Spinal cord (tissue), 10 donors: ENCODE results near the gene THSD4. TPM values are rescaled to one million over a fixed set of nuclear protein-coding genes. Genes with fewer than 3 reads are reported as not detected.

ENCODE experiments used
- DNase-seq, 6 donors: peaks; one replicate each; pipeline versions ENCODE4 v3.0.0 to v3.0.0-alpha.2; 2013 to 2015; ENCODE audit warnings: low spot score in 6 of 6, low read depth in 4 of 6
- H3K27ac ChIP-seq: one replicate; pipeline ENCODE4 v1.5.1; 2013; ENCODE audit warnings: low read depth, low read length, control low read depth
- H3K27me3 ChIP-seq: one replicate; pipeline ENCODE4 v1.6.1; 2013; ENCODE audit warnings: low read length; ENCODE audit not compliant: control insufficient read depth, insufficient read depth
- H3K36me3 ChIP-seq: one replicate; pipeline ENCODE4 v1.6.1; 2013; ENCODE audit warnings: low read length; ENCODE audit not compliant: control insufficient read depth, insufficient read depth
- H3K4me1 ChIP-seq: one replicate; pipeline ENCODE4 v1.6.1; 2013; ENCODE audit warnings: low read length; ENCODE audit not compliant: control insufficient read depth, insufficient read depth
- H3K4me3 ChIP-seq: one replicate; pipeline ENCODE4 v1.5.1; 2013; ENCODE audit warnings: low read depth, low read length, control low read depth
- H3K9me3 ChIP-seq: one replicate; pipeline ENCODE4 v1.6.1; 2013; ENCODE audit warnings: low read length; ENCODE audit not compliant: control insufficient read depth, insufficient read depth
- WGBS: methylation state at CpG from one replicate; pipeline ENCODE4 v1.1.5; 2013; ENCODE audit warnings: missing lambda C conversion rate; ENCODE audit not compliant: insufficient coverage; 5-methylcytosine and 5-hydroxymethylcytosine counted together
- polyA plus RNA-seq, 2 donors: library from polyadenylated mRNA; unstranded; fragments of 120-200 nt; gene quantifications; one replicate each; pipeline ENCODE4 v1.2.1, GENCODE V29; 2013; ENCODE audit not compliant: insufficient read length in 2 of 2
- total RNA-seq, 2 donors: library from RNA; depleted of rRNA in 1 of 2; stranded (reverse); fragments of 120-200 nt in 1 of 2; fragments of >200 nt in 1 of 2; gene quantifications; one replicate each; pipeline versions ENCODE4 v1.2.3 to v1.2.4, GENCODE V29; 2013 to 2014
- donor health status: healthy.

Gene THSD4
- total and polyA plus RNA-seq, 4 donors, result 18.2 to 127 (median 63.2) TPM

DNA sequence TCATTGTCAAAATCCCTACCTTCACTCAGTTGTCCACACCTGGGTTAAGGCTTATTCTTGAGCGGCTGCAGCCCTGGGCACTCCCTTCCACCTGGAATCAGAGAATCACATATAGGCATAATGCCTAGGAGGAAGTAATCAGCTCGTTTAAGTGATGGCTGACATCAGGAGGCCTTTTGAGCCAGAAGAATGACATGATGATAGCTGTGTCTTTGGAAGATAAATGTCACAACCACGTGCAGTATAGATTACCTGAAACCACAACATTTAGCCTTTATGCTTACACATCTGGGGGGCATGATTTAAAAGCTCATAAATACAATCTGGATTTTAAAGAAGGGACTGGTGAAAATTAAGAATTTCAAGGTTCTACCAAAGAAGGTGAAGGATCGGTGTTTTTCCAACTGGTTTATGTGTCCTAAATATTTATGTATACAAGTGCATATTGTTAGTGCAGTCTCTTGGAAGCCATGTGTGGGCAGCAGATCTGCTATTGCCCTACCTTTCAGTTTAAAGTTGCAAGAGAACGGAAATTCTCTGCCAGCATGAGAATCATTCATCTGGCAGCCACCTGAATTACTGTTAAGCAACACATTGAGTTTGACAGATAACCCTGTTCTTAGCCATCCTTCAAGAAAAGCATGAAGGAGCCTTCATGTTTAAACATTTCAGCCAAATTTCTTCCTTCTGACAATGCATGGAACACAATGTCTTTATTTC is 531.7 kb downstream of the THSD4 start:
- Histone ChIP-seq H3K27ac (no peak overlapping the region), H3K4me1 (peaks cover 3% of the 10 kb centered on the region), H3K36me3 (no peaks in the 10 kb centered on the region), H3K27me3 (no peaks in the 10 kb centered on the region), H3K4me3 (no peak overlapping the region), H3K9me3 (peaks cover 1% of the 10 kb centered on the region)
- peak in 1 of 6 donors; percentile 47 for DNase-seq
- 100% methylated on average over 1 of the region's 5 CpGs for WGBS

DNA sequence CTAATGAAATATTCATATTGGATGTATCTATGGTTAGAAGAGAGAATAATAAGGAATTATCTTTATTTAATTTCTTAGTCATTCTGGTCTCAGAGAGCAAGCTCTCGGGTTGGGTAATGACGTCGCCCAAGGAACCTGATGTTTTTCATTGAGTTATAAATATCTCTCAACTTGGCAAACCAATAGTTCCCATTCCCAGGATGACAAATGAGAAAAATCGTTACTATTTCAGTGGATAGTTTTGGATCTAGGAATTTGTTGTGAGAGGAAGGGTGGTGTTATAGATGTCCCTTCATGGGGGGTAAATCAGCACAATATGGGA is 532.2 kb downstream of the THSD4 start:
- Histone ChIP-seq H3K27ac (no peak overlapping the region), H3K4me3 (no peak overlapping the region), H3K9me3 (peaks cover 1% of the 10 kb centered on the region), H3K4me1 (peaks cover 4% of the 10 kb centered on the region), H3K36me3 (no peaks in the 10 kb centered on the region), H3K27me3 (no peaks in the 10 kb centered on the region)
- no peak for DNase-seq
- 83% methylated on average over 1 of the region's 4 CpGs for WGBS

DNA sequence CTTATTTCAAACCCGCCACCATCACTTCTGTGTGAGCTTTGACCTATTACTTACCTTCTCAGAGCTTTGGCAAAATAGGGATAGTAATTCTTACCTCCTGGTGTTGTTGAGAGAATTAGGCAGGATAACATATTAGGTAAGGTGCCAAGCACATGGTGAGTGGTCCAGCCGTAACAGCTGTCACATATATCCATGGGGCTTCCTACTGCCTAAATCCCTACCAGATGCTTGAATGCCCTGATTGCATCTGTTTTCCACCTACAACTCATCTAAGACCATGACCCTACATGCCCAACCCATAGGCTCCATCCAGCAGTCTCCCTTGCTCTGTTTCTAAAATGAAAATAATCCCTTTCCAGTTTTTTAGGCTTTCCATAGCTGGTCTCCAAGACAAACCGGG is 532.8 kb downstream of the THSD4 start:
- Histone ChIP-seq H3K27me3 (no peaks in the 10 kb centered on the region), H3K27ac (no peak overlapping the region), H3K4me3 (no peak overlapping the region), H3K4me1 (peaks cover 4% of the 10 kb centered on the region), H3K36me3 (no peaks in the 10 kb centered on the region), H3K9me3 (peaks cover 1% of the 10 kb centered on the region)
- DNase-seq, result no peak
- 88% methylated on average over 1 of the region's 3 CpGs for WGBS

DNA sequence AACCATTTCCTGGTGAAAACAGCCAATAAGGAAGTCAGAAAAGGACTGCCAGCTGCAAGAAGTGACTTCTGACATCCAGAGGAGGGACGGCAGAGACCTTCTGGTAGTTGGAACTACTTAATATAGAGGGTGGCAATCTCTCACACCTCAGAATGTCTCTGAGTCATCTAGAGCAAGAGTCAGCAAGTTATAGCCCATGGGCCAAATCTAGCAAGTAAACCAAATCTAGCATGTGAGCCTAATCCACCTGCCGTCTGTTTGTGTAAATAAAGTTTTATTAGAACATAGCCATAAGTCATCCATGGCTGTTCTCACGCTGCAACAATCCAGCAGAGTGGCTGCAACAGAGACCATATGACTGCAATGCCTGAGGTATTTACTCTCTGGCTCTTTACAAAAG is 534.6 kb downstream of the THSD4 start:
- H3K9me3 ChIP-seq, result peaks cover 1% of the 10 kb centered on the region
- H3K4me1 ChIP-seq, result peaks cover 4% of the 10 kb centered on the region
- 100% methylated on average over 1 of the region's 3 CpGs for WGBS
- no peaks in the 10 kb centered on the region for H3K36me3 ChIP-seq
- DNase-seq, result no peak
- no peak overlapping the region for H3K27ac ChIP-seq
- H3K4me3 ChIP-seq, result no peak overlapping the region
- H3K27me3 ChIP-seq, result no peaks in the 10 kb centered on the region

DNA sequence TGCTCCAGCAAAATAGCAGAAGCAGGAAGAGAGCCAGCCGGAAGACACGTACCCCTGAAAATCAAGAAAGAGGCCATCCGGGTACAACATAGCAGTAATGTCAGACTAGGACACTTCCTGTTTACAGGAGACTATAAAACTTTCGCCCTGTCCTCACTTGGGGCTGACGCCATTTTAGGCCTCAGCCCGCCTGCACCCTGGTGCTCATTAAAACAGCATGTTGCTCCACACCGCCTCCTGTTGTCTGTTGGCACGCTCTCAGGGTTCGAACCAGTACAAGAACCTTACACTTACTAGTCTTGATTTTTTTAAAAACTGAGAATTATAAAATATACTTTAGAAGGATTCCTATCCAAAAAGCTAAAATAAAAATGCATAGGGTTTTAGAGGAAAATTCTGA is 535.3 kb downstream of the THSD4 start:
- Histone ChIP-seq H3K4me3 (no peak overlapping the region), H3K27me3 (no peaks in the 10 kb centered on the region), H3K4me1 (peaks cover 4% of the 10 kb centered on the region), H3K27ac (no peak overlapping the region), H3K36me3 (no peaks in the 10 kb centered on the region), H3K9me3 (no peaks in the 10 kb centered on the region)
- no peak for DNase-seq
- 88% methylated on average over 5 of the region's 9 CpGs for WGBS

DNA sequence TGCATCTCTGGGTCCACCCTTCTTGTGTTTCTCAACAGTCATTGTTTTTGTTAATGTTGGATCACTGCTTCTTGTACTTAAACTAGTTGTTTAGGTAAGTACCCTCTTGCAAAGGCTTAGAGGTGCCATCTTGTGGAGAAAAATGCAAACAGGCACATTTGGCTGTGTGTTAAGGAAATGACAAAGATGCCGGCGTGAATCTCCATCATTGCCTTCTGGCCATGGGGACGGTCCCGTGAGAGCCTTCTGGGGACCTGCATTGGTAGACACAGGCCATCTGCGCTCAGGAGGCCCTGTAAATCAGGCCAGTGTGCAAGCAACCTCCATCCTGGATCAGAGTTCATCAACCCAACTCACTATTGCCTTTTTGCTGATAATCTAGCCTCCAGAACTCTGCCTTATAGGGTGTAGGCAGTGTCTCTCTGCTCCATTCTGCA is 536.5 kb downstream of the THSD4 start:
- no peak overlapping the region for H3K27ac ChIP-seq
- WGBS, result 64% methylated on average over 5 of the region's 5 CpGs
- H3K4me1 ChIP-seq, result peaks cover 4% of the 10 kb centered on the region
- no peaks in the 10 kb centered on the region for H3K27me3 ChIP-seq
- no peak overlapping the region for H3K4me3 ChIP-seq
- DNase-seq, result peak in 4 of 6 donors; percentile 36 to 91 (median 63)
- no peaks in the 10 kb centered on the region for H3K36me3 ChIP-seq
- no peaks in the 10 kb centered on the region for H3K9me3 ChIP-seq

DNA sequence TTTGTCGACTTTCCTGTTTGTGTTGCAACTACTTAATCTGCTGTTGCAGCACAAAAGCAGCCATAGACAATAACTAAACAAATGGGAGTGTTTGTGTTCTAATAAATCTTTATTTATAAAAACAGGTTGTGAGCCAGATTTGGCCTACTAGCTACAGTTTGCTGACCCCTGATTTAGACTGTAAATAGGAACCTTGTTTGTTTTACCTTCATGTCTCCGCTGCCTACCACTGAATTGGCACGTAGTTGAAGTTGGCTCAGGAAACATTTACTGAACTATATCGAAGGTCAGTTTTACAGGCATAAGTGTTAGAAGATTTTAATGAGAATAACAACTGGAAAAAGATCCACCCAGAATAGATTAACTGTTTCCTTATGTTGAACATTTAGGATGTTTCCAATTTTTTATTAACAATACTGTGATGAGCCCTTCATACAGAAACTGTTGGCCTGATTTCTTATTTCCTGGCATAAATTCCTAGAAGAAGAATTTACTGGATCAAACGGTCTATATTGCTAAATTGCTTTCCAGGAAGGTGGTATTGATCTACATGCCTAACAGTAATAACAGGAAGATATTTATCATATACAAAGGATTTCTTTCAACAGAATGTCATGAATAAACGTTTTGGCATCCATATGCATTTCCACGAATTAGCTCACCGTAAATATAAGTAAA is 538.9 kb downstream of the THSD4 start:
- no peak overlapping the region for H3K4me3 ChIP-seq
- H3K4me1 ChIP-seq, result peaks cover 4% of the 10 kb centered on the region
- no peaks in the 10 kb centered on the region for H3K9me3 ChIP-seq
- DNase-seq, result no peak
- WGBS, result no CpG with 5 or more reads among the region's 8 CpGs
- H3K36me3 ChIP-seq, result no peaks in the 10 kb centered on the region
- no peaks in the 10 kb centered on the region for H3K27me3 ChIP-seq
- H3K27ac ChIP-seq, result no peak overlapping the region

DNA sequence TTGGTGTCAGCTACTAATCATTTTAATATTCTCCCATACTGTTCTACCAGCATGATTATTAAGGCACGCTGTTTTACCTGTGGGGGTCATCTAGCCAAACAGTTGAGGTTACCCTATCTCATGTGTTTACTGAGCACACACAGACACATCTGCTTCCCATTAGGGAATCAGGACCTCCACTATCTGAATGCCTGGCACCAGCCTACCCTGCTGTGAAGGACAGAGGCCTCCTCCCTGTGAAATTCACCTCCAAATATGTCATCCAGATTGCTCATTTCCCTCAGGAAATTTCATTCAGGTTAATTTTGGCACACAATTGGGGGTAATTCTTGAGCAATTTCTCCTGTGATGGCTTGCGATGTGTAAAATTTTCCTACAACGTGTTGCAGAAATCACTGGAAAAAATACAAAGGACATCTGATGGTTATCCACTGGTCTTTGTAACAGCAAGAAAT is 539.5 kb downstream of the THSD4 start:
- no peak overlapping the region for H3K4me3 ChIP-seq
- peaks cover 4% of the 10 kb centered on the region for H3K4me1 ChIP-seq
- no peak overlapping the region for H3K27ac ChIP-seq
- DNase-seq, result no peak
- H3K36me3 ChIP-seq, result no peaks in the 10 kb centered on the region
- no peaks in the 10 kb centered on the region for H3K27me3 ChIP-seq
- no peaks in the 10 kb centered on the region for H3K9me3 ChIP-seq
- WGBS, result 96% methylated on average over 3 of the region's 3 CpGs

DNA sequence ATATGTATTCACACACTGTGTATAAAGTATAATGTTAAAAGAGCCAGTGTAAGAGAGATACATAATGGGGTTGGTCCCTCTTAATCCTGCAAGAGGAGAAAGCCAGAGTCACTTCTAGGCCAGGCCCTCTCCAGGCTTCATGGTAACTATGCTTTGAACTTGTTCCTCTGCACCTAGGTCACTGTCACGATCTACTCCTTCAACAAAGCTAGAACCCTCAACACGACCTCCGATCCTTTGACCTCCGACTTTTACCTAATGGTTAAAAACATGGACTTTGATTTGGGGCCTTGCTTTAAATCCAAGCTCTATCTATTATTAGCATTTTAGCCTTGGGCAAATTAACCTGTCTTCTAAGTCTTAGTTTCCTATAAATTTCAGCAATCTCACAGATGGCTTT is 541.2 kb downstream of the THSD4 start:
- H3K4me3 ChIP-seq, result no peak overlapping the region
- no peaks in the 10 kb centered on the region for H3K9me3 ChIP-seq
- no peaks in the 10 kb centered on the region for H3K36me3 ChIP-seq
- peaks cover 4% of the 10 kb centered on the region for H3K4me1 ChIP-seq
- DNase-seq, result no peak
- WGBS, result 100% methylated on average over 1 of the region's 4 CpGs
- no peaks in the 10 kb centered on the region for H3K27me3 ChIP-seq
- H3K27ac ChIP-seq, result no peak overlapping the region

DNA sequence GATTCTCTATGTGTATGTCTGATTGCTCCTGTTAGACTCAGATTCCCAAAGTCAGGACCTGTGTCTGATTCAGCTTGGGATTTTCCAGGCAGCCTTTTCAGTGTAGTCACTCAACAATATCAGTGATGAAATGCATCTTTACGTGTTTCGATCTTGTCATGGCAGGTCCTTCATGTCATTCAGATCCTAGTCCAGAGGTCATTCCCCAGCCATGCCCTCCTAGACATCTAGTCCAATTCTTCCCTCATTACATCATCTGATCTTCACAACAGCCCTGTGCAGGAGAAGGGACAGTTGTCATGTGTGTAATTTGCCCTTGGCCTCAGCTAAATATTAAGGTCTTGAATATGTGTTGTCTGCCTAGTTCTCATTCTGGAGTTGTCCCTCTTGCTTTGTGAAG is 541.9 kb downstream of the THSD4 start:
- DNase-seq, result no peak
- Histone ChIP-seq H3K4me3 (no peak overlapping the region), H3K27me3 (no peaks in the 10 kb centered on the region), H3K4me1 (no peaks in the 10 kb centered on the region), H3K9me3 (no peaks in the 10 kb centered on the region), H3K36me3 (no peaks in the 10 kb centered on the region), H3K27ac (no peak overlapping the region)
- WGBS, result 93% methylated on average over 2 of the region's 2 CpGs
